SW480 (cell line): Measurements from ENCODE around the gene PER2.
A peak's percentile ranks its signal among the peaks of the same experiment; 100 is the strongest.
"Not testable (repeated sequence)": the region's sequence is repeated elsewhere in the genome, so short reads cannot be mapped to it uniquely, and the experiment has no call there.

Source experiments
- DNase-seq: peaks from one replicate; pipeline ENCODE4 v3.0.0-alpha.2; 2016; ENCODE audit warnings: low spot score

Gene PER2

GRCh38 chr2:238287737-238288649 lies at the start of gene PER2:
PER2 (minus strand) TSS chr2:238288610; CDS start chr2:238277936, 10,674 bp downstream.
- DNase-seq = peak; percentile 54

- DNase-seq = no peak
Measured at GRCh38 chr2:238337846-238338245, 49.4 kb upstream of the PER2 start.

GRCh38 chr2:238336793-238337444 lies 48.5 kb upstream of the PER2 start:
- DNase-seq = no peak

- no peak for DNase-seq
Measured at GRCh38 chr2:238336151-238336550, 47.7 kb upstream of the PER2 start.

- not testable (repeated sequence) for DNase-seq
Measured at GRCh38 chr2:238335591-238335990, 47.2 kb upstream of the PER2 start.

GRCh38 chr2:238334885-238335284 lies 46.5 kb upstream of the PER2 start:
- no peak for DNase-seq

- no peak for DNase-seq
Measured at GRCh38 chr2:238331916-238332315, 43.5 kb upstream of the PER2 start.

GRCh38 chr2:238330391-238330790 lies 42.0 kb upstream of the PER2 start:
- DNase-seq = no peak

- DNase-seq = no peak
Measured at GRCh38 chr2:238327751-238328150, 39.3 kb upstream of the PER2 start.

- DNase-seq = no peak
Measured at GRCh38 chr2:238326801-238327365, 38.5 kb upstream of the PER2 start.

- no peak for DNase-seq
Measured at GRCh38 chr2:238325694-238326093, 37.3 kb upstream of the PER2 start.

- not testable (repeated sequence) for DNase-seq
Measured at GRCh38 chr2:238324248-238324647, 35.8 kb upstream of the PER2 start.

- DNase-seq = no peak
Measured at GRCh38 chr2:238322001-238322411, 33.6 kb upstream of the PER2 start.

- DNase-seq = no peak
Measured at GRCh38 chr2:238321467-238321866, 33.1 kb upstream of the PER2 start.

- DNase-seq = no peak
Measured at GRCh38 chr2:238320648-238321281, 32.4 kb upstream of the PER2 start.

- peak; percentile 85 for DNase-seq
Measured at GRCh38 chr2:238320246-238320647, 31.8 kb upstream of the PER2 start, which contains the start of gene TRAF3IP1. TRAF3IP1 (plus strand) TSS chr2:238320518; CDS start chr2:238320663, 145 bp downstream.

GRCh38 chr2:238315031-238315595 lies 26.7 kb upstream of the PER2 start:
- DNase-seq = no peak

GRCh38 chr2:238314576-238314975 lies 26.2 kb upstream of the PER2 start:
- no peak for DNase-seq

- no peak for DNase-seq
Measured at GRCh38 chr2:238313991-238314350, 25.6 kb upstream of the PER2 start.

GRCh38 chr2:238313289-238313990 lies 25.0 kb upstream of the PER2 start:
- no peak for DNase-seq

- DNase-seq = not testable (repeated sequence)
Measured at GRCh38 chr2:238310721-238311120, 22.3 kb upstream of the PER2 start.
